SK-MEL-5 (cell line): ENCODE measurements around the gene CACNG6. TPM values are rescaled to one million over a fixed set of nuclear protein-coding genes. Genes with fewer than 3 reads are reported as not detected.
"Not testable (repeated sequence)": the region's sequence is repeated elsewhere in the genome, so short reads cannot be mapped to it uniquely, and the experiment has no call there.

ENCODE experiments used
- DNase-seq: peaks from one replicate; pipeline ENCODE4 v3.0.0-alpha.2; 2016; ENCODE audit warnings: low read depth, low spot score
- in situ Hi-C: cut with HindIII; loops from 2 replicates; pipeline ENCODE4 v1.10.0; 2016; ENCODE audit warnings: low sequenced_read_pairs, high pct_unique_total_duplicates, low pct_unique_long_range_greater_than_20kb
- polyA plus RNA-seq, 2 experiments: library from polyadenylated mRNA; depleted of rRNA; stranded (reverse); fragments of >200 nt; gene quantifications; 2 replicates each; pipeline ENCODE4 v1.2.3, GENCODE V29; 2015
- total RNA-seq: library from RNA; depleted of rRNA; stranded (reverse); fragments of >200 nt; shearing (Covaris generic); gene quantifications from 2 replicates; pipeline ENCODE4 v1.2.3, GENCODE V29; 2014; rRNA removed

CACNG6 gene
- total RNA-seq = not detected in 2 replicates
- not detected in 2 replicates for polyA plus RNA-seq (2015; cell fraction: cytosol; rRNA removed)
- polyA plus RNA-seq (2015; cell fraction: nucleus; rRNA removed) = not detected in 2 replicates

DNA sequence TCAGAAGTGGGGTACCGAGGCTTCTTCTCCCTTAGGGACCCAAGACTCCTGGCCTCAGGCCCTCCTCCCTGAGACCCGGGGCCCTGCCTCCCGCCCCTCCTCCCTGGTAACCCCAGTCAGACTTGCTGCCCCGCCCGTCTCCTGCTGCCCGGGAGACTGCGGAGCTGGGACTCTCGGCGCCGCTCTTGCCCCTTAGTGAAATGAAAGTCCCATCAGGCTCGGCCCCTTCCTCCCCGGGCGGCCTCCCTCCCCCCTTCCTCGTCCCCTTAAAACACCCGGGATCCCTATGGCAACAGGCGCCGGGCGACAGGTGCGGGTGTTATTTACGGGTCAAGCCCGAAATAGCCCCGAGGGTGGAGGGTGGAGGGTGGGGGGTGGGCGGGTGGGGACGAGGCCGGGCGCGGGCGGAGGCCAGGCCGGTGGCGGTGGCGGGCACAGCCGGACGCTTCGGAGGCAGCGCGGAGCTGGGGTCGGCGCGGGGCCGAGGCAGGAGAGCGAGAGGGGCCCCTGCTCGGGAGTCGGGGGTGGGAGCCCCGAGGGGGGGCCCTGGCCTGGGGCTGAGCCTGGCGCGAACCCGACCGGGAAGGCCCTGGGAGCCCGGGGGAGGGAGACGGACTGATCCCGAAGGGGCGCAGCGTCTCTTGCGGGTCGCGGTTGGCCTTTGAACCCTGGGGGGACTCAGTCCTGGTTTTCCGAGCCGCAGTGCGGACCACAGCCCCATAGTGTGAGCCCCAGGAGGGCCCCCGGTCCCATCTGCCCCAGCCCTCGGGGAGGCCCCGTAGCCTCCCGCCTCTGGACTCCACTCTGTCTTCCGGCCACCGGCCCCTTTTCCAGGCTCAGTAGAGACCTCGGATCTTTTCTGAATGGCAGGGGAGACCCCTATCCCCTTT is at the start of gene CACNG6:
TSS of gene CACNG6 (plus strand) at position 414 of the 890 bp plus-strand sequence. CDS start 1,241 bp downstream, outside the sequence.
- in situ Hi-C loops = no loop called here
- DNase-seq = no peak

- DNase-seq = peak; percentile 37
- in situ Hi-C loops = no loop called here
Measured at GRCh38 chr19:53942001-53942786, 49.2 kb upstream of the CACNG6 start.

DNA sequence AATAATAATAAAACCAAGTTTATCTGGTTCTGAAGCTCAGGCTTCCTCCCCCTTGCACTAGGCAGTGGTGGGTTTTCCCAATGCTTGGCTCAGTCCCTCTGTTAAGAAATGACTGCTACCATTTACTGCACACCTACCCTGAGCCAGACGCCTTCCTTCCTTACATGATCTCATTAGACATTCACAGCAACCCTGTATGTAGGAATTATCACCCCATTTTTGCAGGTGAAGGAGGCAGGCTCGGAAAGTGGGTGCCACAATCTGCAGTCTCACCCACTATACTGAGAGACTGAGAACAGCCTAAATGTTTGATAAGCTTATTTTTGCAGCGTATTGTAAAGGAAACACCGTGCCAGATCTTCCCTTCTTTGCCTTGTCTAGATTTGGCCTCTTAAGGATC is 47.0 kb upstream of the CACNG6 start:
- DNase-seq = no peak
- in situ Hi-C loops = no loop called here

- in situ Hi-C loops = no loop called here
- no peak for DNase-seq
Measured at GRCh38 chr19:53944933-53945332, 46.5 kb upstream of the CACNG6 start.

GRCh38 chr19:53945441-53945840 is 46.0 kb upstream of the CACNG6 start:
- DNase-seq = peak; percentile 46
- in situ Hi-C loops = no loop called here

DNA sequence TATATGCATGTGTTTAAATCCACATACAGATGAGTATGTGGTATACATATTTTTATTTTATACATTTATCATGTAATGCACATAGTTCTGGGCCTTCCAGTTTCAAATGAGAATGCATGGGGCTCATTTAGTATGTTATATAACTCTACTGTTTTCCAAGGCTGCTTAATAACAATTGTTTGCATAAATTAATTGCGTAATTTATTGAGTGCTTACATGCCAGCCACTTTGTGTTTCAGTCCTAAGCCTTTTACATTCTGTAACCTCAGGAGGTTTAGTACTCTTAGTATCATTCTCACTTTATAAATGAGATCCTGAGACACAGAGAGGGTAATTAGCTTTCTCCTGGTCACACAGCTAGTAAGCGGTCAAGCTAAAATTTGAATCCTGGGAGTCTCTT is 45.4 kb upstream of the CACNG6 start:
- DNase-seq = no peak
- in situ Hi-C loops = no loop called here

- in situ Hi-C loops = no loop called here
- DNase-seq = peak; percentile 53
Measured at GRCh38 chr19:53947624-53948023, 43.8 kb upstream of the CACNG6 start.

GRCh38 chr19:53948611-53949010 is 42.8 kb upstream of the CACNG6 start:
- DNase-seq, in situ Hi-C loops: not testable (repeated sequence)

GRCh38 chr19:53951436-53951835 is 40.0 kb upstream of the CACNG6 start:
- no peak for DNase-seq
- in situ Hi-C loops = no loop called here

- no peak for DNase-seq
- in situ Hi-C loops = no loop called here
Measured at GRCh38 chr19:53951947-53952346, 39.5 kb upstream of the CACNG6 start.

DNA sequence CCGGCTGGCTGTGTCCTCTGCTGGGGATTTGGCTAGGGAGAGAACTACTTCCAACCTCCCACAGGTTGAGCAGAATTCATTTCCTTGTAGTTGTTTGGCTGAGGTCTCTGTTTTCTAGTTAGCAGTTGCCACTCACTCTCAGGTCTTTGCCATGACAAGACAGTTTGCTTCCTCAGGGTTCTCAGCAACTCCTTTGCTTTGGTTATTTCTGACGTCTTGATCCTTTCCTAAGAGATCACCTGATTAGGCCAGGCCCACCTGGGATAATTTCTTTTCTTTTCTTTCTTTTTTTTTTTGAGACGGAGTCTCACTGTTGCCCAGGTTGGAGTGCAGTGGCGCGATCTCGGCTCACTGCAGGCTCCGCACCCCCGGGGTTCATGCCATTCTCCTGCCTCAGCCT is 38.1 kb upstream of the CACNG6 start:
- DNase-seq = no peak
- in situ Hi-C loops = no loop called here

DNA sequence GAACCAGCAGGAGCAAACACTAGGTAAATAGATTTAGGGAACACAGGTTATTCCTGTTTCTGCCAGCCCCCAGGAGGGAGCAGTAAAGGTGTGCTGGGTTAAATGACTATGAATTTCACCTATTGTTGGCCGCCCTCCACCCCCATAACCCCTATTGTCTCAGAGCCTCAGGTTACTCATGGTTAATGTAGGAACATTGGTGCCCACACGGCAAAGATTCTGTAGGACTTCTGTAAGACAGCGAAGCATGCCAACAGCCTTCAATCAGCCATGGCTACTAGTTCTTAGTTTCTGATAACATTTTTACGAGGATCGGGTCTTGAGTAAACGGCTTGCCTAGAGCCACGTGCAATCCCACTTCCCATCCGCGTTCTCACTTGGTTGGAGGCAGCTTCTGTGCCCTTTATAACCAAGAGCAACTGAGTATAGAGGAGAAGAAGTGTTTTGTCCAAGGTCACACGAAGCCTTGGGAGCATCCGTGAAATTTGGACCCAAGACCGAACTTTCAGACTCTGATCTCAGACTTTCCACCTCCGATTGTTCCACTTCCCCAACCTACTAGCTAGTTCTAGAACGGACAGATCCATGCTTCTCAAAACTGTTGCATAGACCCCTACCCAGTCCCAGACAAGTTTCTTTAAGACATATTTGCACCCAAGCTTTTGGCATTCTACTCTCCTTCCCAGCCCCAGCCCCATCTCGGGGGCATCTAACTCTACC is 33.8 kb upstream of the CACNG6 start:
- in situ Hi-C loops = no loop called here
- no peak for DNase-seq

- in situ Hi-C loops = no loop called here
- DNase-seq = no peak
Measured at GRCh38 chr19:53958168-53958571, 33.3 kb upstream of the CACNG6 start.

DNA sequence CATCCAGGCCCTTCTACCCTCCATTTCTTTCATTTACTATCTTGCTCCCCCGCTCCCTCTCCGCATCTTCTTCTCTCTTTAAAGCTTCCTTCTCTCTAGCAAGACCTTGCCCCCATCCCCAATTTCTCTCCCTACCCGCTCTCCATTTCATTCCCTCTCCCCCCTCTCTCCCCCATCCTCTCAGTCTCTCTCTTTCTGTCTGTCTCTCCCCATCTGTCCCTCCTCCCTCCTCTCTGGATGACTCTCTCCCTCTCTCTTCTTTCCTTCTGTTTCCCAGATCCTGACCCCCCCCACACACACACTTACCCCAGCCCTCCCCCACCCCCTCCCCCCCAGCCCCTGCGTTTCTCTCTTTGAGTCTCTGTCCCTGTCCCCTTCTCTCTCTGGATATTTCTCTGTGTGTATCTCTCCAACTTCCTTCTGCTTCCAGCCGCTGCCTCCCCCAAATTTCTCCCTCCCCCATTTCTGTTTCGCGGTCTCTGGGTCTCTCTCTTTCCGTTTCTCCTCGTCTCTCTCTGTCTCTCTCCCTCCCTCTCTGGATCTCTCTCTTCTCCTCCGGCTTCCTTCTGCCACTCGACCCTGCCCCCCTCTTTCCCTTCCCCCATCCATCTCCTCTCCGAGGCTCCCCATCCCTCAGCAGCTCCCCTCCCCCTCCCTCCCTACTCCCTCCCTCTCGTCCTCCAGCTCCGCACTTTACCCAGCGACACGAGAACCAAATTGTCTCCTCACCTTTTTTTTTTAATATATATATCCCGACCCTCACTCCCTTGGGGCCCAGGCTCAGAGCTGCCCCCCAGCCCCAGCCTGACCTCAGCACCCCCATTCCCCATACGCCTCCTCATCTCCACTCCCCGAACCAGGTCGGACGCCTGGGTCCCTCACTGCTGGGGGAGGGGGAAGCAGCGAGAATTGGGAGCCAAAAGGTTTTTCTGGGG is 32.3 kb upstream of the CACNG6 start:
- no peak for DNase-seq
- in situ Hi-C loops = no loop called here

GRCh38 chr19:53960187-53960586 is 31.2 kb upstream of the CACNG6 start:
- DNase-seq = no peak
- in situ Hi-C loops = no loop called here

GRCh38 chr19:53960886-53961285 is 30.6 kb upstream of the CACNG6 start:
- no peak for DNase-seq
- in situ Hi-C loops = no loop called here
